ENCODE measurements around the gene SMIM5. TPM values are rescaled to one million over a fixed set of nuclear protein-coding genes. Genes with fewer than 3 reads are reported as not detected.

The SMIM5 gene
- polyA plus RNA-seq, 3 donors, result 0.15 to 3.3 (median 0.43) TPM

DNA sequence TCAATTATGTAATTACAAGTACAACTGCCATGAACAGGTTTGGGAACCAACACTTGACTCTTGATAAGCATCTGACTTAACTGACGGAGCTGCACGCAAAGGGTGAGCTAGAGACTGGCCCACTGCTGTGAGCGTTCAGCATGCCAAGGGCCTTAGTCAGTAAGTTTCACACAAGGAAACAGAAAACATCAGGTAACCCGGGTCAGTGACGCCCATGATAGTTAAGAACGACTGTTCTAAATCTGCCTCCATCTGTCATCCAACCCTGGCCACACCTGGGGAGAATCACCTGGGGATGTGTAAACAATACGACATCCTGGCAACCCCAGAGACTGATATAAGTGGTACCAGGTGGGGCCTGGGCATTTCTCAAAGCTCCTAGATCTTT is 12.3 kb downstream of the SMIM5 start:
- peak overlapping the region in 1 of 2 donors; percentile 56 for H3K27ac ChIP-seq (ENCODE audit: low read depth in 1 of 2, low read length in 2 of 2)
- TF ChIP-seq, protein P1, sequence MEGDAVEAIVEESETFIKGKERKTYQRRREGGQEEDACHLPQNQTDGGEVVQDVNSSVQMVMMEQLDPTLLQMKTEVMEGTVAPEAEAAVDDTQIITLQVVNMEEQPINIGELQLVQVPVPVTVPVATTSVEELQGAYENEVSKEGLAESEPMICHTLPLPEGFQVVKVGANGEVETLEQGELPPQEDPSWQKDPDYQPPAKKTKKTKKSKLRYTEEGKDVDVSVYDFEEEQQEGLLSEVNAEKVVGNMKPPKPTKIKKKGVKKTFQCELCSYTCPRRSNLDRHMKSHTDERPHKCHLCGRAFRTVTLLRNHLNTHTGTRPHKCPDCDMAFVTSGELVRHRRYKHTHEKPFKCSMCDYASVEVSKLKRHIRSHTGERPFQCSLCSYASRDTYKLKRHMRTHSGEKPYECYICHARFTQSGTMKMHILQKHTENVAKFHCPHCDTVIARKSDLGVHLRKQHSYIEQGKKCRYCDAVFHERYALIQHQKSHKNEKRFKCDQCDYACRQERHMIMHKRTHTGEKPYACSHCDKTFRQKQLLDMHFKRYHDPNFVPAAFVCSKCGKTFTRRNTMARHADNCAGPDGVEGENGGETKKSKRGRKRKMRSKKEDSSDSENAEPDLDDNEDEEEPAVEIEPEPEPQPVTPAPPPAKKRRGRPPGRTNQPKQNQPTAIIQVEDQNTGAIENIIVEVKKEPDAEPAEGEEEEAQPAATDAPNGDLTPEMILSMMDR (IDR thresholded peaks at IDR 0.05), result no peak
- peaks cover 24 to 52% of the 10 kb centered on the region in 2 donors for H3K36me3 ChIP-seq (replicated peaks in 1 of 2; ENCODE audit: control insufficient read depth in 1 of 2, insufficient read depth in 2 of 2, low read length in 2 of 2)
- H3K27me3 ChIP-seq (ENCODE audit: control insufficient read depth in 2 of 2, insufficient read depth in 2 of 2, low read length in 2 of 2), result no peaks in the 10 kb centered on the region
- H3K4me3 ChIP-seq (replicated peaks in 1 of 3; ENCODE audit: low read depth in 2 of 3, low read length in 3 of 3), result no peak overlapping the region
- peaks cover 22% of the 10 kb centered on the region for H3K4me1 Mint-ChIP-seq
- no peaks in the 10 kb centered on the region for H3K9me3 ChIP-seq (replicated peaks in 1 of 2; ENCODE audit: control insufficient read depth in 1 of 2, insufficient read depth in 1 of 2, low read length in 2 of 2)
- no peak overlapping the region for H3K4me3 Mint-ChIP-seq
- H3K4me1 ChIP-seq (ENCODE audit: control insufficient read depth in 1 of 2, insufficient read depth in 2 of 2, low read length in 2 of 2), result peaks cover 12 to 19% of the 10 kb centered on the region in 2 donors
- peaks cover 30 to 62% of the 10 kb centered on the region in 2 donors for H3K36me3 Mint-ChIP-seq
- H3K79me2 ChIP-seq (ENCODE audit: insufficient read depth, low read length), result no peaks in the 10 kb centered on the region
- peak overlapping the region; percentile 36 for H3K9ac ChIP-seq (ENCODE audit: insufficient read depth, low read length, poor library complexity, severe bottlenecking)
- DNase-seq, result no peak
- peaks cover 0 to 2% (median 0%) of the 10 kb centered on the region in 7 donors for H3K9me3 Mint-ChIP-seq
- H3K27me3 Mint-ChIP-seq (ENCODE audit: low read depth in 3 of 3), result peaks cover 0 to 2% (median 0%) of the 10 kb centered on the region in 3 donors
- 47% methylated on average over 4 of the region's 7 CpGs for WGBS (ENCODE audit: insufficient coverage)
- intact Hi-C loops (cut with micrococcal nuclease), result no loop called here
- peak overlapping the region; percentile 34 for H3K4me2 ChIP-seq (replicated peaks; ENCODE audit: extremely low read depth, low read length, poor library complexity, severe bottlenecking)
- H2AFZ ChIP-seq (ENCODE audit: insufficient read depth, low read depth, low read length, poor library complexity, severe bottlenecking), result no peak overlapping the region
- H3K27ac Mint-ChIP-seq, result peak overlapping the region in 2 of 7 donors; percentile 76 to 79
- H4K20me1 ChIP-seq (ENCODE audit: insufficient read depth, low read length), result no peaks in the 10 kb centered on the region

DNA sequence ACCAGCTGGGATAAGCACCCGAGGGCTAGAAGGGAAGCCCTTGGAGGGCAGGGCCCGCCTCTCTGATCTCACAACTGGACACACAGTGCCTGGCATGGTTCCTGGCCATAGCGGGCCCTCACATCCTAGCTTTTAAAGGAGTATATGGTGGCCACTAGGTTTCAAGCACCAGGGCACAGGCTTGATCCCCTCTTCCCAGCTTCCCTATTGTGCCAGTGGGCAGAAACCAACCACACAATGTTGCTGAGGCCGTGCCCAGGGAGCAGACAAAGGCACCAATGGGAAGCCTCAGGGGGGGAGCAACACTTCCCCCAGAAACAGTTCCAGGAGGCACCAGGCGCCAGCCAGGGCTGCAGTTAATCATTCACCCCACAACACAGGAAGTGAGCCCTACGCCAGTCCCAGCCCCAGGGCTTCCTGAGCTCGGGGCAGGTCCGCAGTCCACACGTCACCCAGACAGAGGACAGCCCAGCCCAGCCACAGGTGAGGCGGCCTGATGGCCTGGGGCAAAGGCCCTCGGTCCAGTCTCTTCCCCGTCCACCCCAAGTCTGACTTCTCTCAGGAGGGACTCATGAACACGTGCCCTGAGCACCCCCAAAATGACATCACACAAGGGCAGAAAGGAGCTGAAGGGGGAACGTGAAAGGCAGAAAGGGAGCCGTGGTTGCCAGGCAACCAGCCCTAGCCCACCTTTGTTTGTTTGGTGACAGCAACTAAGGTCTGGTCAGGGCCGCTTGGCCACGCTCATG is 12.8 kb downstream of the SMIM5 start:
- H3K4me1 ChIP-seq (ENCODE audit: control insufficient read depth in 1 of 2, insufficient read depth in 2 of 2, low read length in 2 of 2), result peaks cover 12 to 19% of the 10 kb centered on the region in 2 donors
- peak overlapping the region in 1 of 3 experiments; percentile 32 for H3K4me3 ChIP-seq (replicated peaks in 1 of 3; ENCODE audit: low read depth in 2 of 3, low read length in 3 of 3)
- intact Hi-C loops (cut with micrococcal nuclease), result no loop called here
- peak overlapping the region; percentile 33 for H2AFZ ChIP-seq (ENCODE audit: insufficient read depth, low read depth, low read length, poor library complexity, severe bottlenecking)
- no peaks in the 10 kb centered on the region for H3K27me3 ChIP-seq (ENCODE audit: control insufficient read depth in 2 of 2, insufficient read depth in 2 of 2, low read length in 2 of 2)
- DNase-seq, result peak; percentile 38 to 68 (median 60)
- H3K9me3 ChIP-seq (replicated peaks in 1 of 2; ENCODE audit: control insufficient read depth in 1 of 2, insufficient read depth in 1 of 2, low read length in 2 of 2), result no peaks in the 10 kb centered on the region
- Mint-ChIP-seq H3K27ac (peak overlapping the region; percentile 26 to 88 (median 78)), H3K36me3 (peaks cover 35 to 68% of the 10 kb centered on the region in 2 donors), H3K4me3 (peak overlapping the region in 1 of 2 donors; percentile 78), H3K4me1 (peaks cover 22% of the 10 kb centered on the region), H3K9me3 (peaks cover 0 to 2% (median 0%) of the 10 kb centered on the region in 7 donors), H3K27me3 (ENCODE audit: low read depth in 3 of 3) (peaks cover 0 to 2% (median 2%) of the 10 kb centered on the region in 3 donors)
- H4K20me1 ChIP-seq (ENCODE audit: insufficient read depth, low read length), result no peaks in the 10 kb centered on the region
- peak overlapping the region; percentile 36 for H3K9ac ChIP-seq (ENCODE audit: insufficient read depth, low read length, poor library complexity, severe bottlenecking)
- peaks cover 29 to 52% of the 10 kb centered on the region in 2 donors for H3K36me3 ChIP-seq (replicated peaks in 1 of 2; ENCODE audit: control insufficient read depth in 1 of 2, insufficient read depth in 2 of 2, low read length in 2 of 2)
- no peaks in the 10 kb centered on the region for H3K79me2 ChIP-seq (ENCODE audit: insufficient read depth, low read length)
- H3K4me2 ChIP-seq (replicated peaks; ENCODE audit: extremely low read depth, low read length, poor library complexity, severe bottlenecking), result peak overlapping the region; percentile 34
- H3K27ac ChIP-seq (ENCODE audit: low read depth in 1 of 2, low read length in 2 of 2), result peak overlapping the region in 1 of 2 donors; percentile 56
- 19% methylated on average over 14 of the region's 17 CpGs for WGBS (ENCODE audit: insufficient coverage)
- TF ChIP-seq, protein P1 (IDR thresholded peaks at IDR 0.05), result no peak

All from CD14-positive monocyte (primary cell).